HL-60 (cell line): ENCODE measurements around the gene ZNF343.

Source experiments
- DNase-seq, 2 experiments: peaks; one replicate each; pipeline ENCODE4 v3.0.0-alpha.2; 2010 to 2020; ENCODE audit warnings: low read depth in 1 of 2, low spot score in 1 of 2
- H3K27ac ChIP-seq: fragments of 250-450 bp; sonication (Bioruptor Pico); replicated peaks from 2 replicates; pipeline ENCODE4 v1.5.1; 2020; ENCODE audit warnings: mild to moderate bottlenecking, moderate library complexity
- H3K27me3 ChIP-seq: fragments of 250-450 bp; sonication (Bioruptor Pico); 2 replicates; pipeline ENCODE4 v1.5.1; 2021; ENCODE audit warnings: mild to moderate bottlenecking, moderate library complexity; ENCODE audit not compliant: insufficient read depth, poor library complexity, severe bottlenecking
- H3K4me3 ChIP-seq: replicated peaks from 2 replicates; pipeline ENCODE4 v1.5.1; 2011; ENCODE audit warnings: mild to moderate bottlenecking, control low read depth, low read length; ENCODE audit not compliant: insufficient read depth
- CTCF ChIP-seq: IDR thresholded peaks from one replicate; pipeline ENCODE4 v1.5.1; 2011; ENCODE audit warnings: low read length, control low read depth, inconsistent platforms; ENCODE audit not compliant: insufficient read depth
- GABPA ChIP-seq: IDR thresholded peaks from 2 replicates; pipeline ENCODE4 v1.6.1; 2012; ENCODE audit warnings: low read depth
- POLR2AphosphoS5 ChIP-seq: IDR thresholded peaks from 2 replicates; pipeline ENCODE4 v1.6.1; 2012; ENCODE audit warnings: low read depth
- REST ChIP-seq: IDR thresholded peaks from 2 replicates; pipeline ENCODE4 v1.6.1; 2012; ENCODE audit warnings: low read depth; ENCODE audit not compliant: insufficient replicate concordance
- SPI1 ChIP-seq: IDR thresholded peaks from 2 replicates; pipeline ENCODE4 v1.6.1; 2012; ENCODE audit warnings: low read depth, mild to moderate bottlenecking, borderline replicate concordance

The ZNF343 gene

GRCh38 chr20:2544211-2544610 lies 35.5 kb upstream of the ZNF343 start:
- Histone ChIP-seq H3K27ac (no peak overlapping the region), H3K4me3 (no peak overlapping the region), H3K27me3 (peaks cover 19% of the 10 kb centered on the region)
- DNase-seq: no peak
- TF ChIP-seq SPI1: no peak
- no peak for TF ChIP-seq REST
- no peak for TF ChIP-seq POLR2AphosphoS5
- TF ChIP-seq GABPA: no peak
- TF ChIP-seq CTCF: no peak

- Histone ChIP-seq H3K27ac (no peak overlapping the region), H3K4me3 (no peak overlapping the region), H3K27me3 (peaks cover 19% of the 10 kb centered on the region)
- no peak for DNase-seq
- TF ChIP-seq GABPA (no peak), POLR2AphosphoS5 (no peak), SPI1 (no peak), REST (no peak), CTCF (no peak)
Measured at GRCh38 chr20:2542361-2542760, 33.6 kb upstream of the ZNF343 start.

GRCh38 chr20:2541940-2542339 lies 33.2 kb upstream of the ZNF343 start:
- Histone ChIP-seq H3K27me3 (peaks cover 17% of the 10 kb centered on the region), H3K27ac (no peak overlapping the region), H3K4me3 (no peak overlapping the region)
- TF ChIP-seq SPI1 (no peak), CTCF (no peak), REST (no peak), POLR2AphosphoS5 (no peak), GABPA (no peak)
- DNase-seq: no peak
